HG03575 (cell line): ENCODE results near the gene SPG11.
"Not testable (repeated sequence)": the region's sequence is repeated elsewhere in the genome, so short reads cannot be mapped to it uniquely, and the experiment has no call there.

Experiments
- ATAC-seq: cut with Tn5 transposase; IDR thresholded peaks from one replicate; pipeline ENCODE4 v1.9.1; 2021; ENCODE audit not compliant: unreplicated experiment, insufficient number of reproducible peaks, low FRiP score; ENCODE audit errors: extremely low read depth

SPG11 gene

GRCh38 chr15:44636976-44637375 is 26.5 kb downstream of the SPG11 start:
- no peak for ATAC-seq

- no peak for ATAC-seq
Observed at GRCh38 chr15:44633603-44634002, 29.9 kb downstream of the SPG11 start.

GRCh38 chr15:44625286-44625685 is 38.2 kb downstream of the SPG11 start:
- ATAC-seq: not testable (repeated sequence)

GRCh38 chr15:44623178-44623577 is 40.3 kb downstream of the SPG11 start:
- no peak for ATAC-seq

- no peak for ATAC-seq
Observed at GRCh38 chr15:44620081-44620480, 43.4 kb downstream of the SPG11 start.

- no peak for ATAC-seq
Observed at GRCh38 chr15:44616974-44617373, 46.5 kb downstream of the SPG11 start.

GRCh38 chr15:44606740-44607139 is 56.7 kb downstream of the SPG11 start:
- no peak for ATAC-seq

GRCh38 chr15:44603126-44603525 is 60.3 kb downstream of the SPG11 start:
- no peak for ATAC-seq

- no peak for ATAC-seq
Observed at GRCh38 chr15:44598892-44599291, 64.6 kb downstream of the SPG11 start.

- ATAC-seq: no peak
Observed at GRCh38 chr15:44598066-44598465, 65.4 kb downstream of the SPG11 start.

- no peak for ATAC-seq
Observed at GRCh38 chr15:44596511-44597010, 66.9 kb downstream of the SPG11 start.

GRCh38 chr15:44595656-44596510 is 67.6 kb downstream of the SPG11 start:
- no peak for ATAC-seq

- ATAC-seq: no peak
Observed at GRCh38 chr15:44595246-44595645, 68.2 kb downstream of the SPG11 start.

GRCh38 chr15:44593042-44593736 is 70.3 kb downstream of the SPG11 start:
- ATAC-seq: no peak

- ATAC-seq: no peak
Observed at GRCh38 chr15:44591326-44591725, 72.1 kb downstream of the SPG11 start.

GRCh38 chr15:44588541-44588940 is 74.9 kb downstream of the SPG11 start:
- ATAC-seq: no peak

GRCh38 chr15:44585633-44586032 is 77.8 kb downstream of the SPG11 start:
- ATAC-seq: no peak

- ATAC-seq: no peak
Observed at GRCh38 chr15:44584162-44584749, 79.2 kb downstream of the SPG11 start.

GRCh38 chr15:44580105-44580504 is 83.4 kb downstream of the SPG11 start:
- no peak for ATAC-seq

- no peak for ATAC-seq
Observed at GRCh38 chr15:44574734-44575133, 88.7 kb downstream of the SPG11 start.
